GM12874 (cell line): ENCODE measurements around the gene SLCO2A1.

Source experiments
- CTCF ChIP-seq: IDR thresholded peaks from 2 replicates; pipeline ENCODE4 v1.5.1; 2011; ENCODE audit warnings: low read depth, mild to moderate bottlenecking, control low read depth, low read length, moderate library complexity; ENCODE audit not compliant: insufficient read depth

Gene SLCO2A1

DNA sequence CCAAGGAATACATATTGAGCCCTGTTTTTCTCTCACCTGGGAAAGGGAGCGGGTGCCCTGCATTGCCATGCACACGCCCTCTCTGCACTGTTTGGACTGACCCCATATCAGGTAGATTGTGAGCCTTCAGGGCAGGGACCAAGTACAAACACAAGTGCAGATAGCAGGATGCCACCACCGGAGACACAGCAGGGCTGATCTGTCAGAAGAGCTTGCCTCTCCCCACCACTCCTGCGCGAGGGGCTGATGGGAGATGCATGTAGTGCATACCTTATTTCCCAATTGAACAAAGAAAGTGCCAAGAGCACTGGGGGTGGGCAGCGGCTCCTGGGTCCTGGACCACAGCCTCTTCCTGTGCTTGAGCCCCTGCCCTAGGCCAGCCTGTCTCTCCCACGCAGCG, 9.0 kb upstream of the SLCO2A1 start:
- TF ChIP-seq CTCF = no peak

DNA sequence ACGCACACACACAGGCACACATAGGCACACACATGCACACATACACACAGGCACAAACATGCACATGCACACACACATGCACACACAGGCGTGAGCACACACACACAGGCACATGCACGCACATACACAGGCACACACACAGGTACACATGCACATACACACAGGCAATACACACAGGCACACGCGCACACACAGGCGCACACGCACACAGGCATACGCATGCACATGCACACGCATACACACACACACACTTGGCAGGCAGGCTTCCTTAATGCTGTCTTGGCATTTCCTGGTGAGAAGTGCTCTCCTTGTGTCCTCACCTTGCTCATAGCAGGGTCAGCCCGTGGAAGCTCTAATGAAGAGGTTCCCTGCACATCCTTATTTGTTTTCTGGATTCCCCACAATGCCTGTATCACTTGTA, 8.4 kb upstream of the SLCO2A1 start:
- no peak for TF ChIP-seq CTCF

GRCh38 chr3:134037168-134037567, 7.4 kb upstream of the SLCO2A1 start:
- TF ChIP-seq CTCF = no peak

DNA sequence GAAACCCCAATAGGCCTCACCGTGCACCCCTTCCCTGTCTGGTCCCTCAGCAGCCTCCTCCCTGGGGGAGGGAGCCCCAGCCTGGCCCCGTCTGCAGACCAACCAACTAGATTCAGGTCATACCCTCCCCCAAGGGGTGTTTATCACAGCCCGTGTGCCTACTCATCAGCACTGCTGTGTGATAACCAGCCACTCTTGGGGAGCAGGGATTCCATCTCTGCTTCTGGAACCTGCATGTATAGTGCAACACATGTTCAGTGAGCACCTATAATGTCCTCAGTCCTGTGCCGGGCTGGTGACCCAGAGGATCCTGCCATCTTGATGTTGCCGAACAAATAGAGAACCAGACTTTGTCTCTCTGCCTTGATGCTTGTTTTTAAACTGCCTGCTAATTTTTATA, 6.6 kb upstream of the SLCO2A1 start:
- no peak for TF ChIP-seq CTCF

DNA sequence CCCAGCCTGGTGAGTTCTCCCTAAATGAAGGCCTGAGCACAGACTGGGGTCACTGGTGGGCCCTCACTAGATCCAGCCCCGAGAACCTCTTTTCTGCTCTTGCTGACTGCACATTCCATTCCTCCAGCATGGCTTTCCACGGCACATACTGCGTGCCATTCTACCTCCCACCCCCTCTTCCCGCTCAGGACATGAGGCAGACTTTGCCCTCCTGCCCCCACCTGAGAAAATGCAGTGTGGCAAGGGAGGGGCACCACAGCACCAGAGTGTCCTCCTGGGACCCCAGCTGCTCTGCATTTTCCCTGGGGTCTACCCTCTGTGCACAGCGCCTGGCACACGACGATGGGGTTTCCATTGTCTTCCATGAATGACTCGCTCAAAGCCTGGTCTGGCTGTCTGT, 6.1 kb upstream of the SLCO2A1 start:
- TF ChIP-seq CTCF = no peak

DNA sequence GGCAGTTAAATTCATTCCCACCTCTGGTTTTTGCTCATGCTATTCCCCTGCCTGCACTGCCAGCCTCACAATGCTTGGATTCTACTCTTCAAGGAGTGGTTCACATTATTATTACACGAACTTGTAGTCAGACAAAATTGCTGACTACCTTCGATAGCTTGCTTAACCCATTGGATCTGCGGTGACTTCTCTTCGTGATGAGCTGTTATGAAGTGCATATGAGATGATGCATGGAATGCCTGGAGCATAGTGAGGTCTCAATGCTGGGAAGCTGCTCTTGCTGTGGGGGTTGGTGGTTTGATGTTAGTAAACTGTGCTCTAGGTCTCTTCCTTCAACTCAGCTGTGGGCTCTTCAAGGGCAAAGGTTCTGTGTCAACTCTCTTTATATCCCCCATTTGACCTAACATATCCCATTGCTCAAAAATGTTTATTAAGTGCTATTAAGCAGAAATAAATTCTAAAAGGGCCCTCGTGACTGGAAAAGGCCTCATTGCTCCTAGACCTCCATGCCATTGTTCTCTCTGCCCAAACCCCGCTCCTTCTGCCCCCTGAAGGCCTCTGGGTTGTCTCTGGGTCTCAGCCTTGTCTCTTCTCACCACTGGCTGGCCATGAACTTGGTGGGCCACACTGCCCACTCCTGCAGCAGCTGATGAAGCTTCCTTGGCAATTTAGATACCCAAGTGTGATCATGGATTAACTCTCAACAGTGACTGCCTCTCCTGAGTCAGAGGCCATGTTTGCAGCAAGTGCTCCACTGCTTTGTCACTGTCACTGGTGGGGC, 4.5 kb upstream of the SLCO2A1 start:
- no peak for TF ChIP-seq CTCF

DNA sequence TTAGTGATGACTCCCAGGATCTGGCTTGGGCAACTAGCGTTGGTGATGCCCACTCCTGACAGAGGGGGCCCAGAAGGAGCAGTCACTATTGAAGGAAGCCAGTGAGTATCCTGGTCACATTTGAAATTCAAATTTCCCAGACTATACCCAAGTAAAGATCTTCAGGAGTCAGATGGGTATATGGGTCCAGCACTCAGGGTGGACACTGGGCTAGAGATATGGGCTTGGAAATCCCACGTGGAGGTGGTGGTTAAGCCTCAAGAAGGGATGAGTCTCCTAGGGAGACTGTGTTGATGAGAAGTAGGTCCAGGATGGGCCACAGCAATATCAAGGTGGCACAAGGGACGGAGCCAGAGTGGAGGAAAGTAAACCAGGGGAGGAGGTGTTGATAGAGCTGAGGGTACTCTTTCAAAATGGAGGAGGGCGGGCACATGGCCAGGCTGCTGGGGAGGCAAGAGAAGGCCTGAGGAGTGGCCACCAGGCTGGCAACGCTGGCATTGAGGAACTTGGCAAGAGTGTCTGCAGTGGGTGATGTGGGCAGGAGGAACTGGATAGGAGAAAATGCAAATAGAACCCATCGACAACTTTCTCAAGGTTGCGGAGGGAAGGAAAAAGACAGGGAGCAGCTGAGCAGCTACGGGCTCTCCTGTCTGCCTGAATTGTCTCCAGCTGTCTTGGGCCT, 3.7 kb upstream of the SLCO2A1 start:
- TF ChIP-seq CTCF = no peak
